Kidney epithelial cell (primary cell): ENCODE measurements around the gene GADD45GIP1. TPM values are rescaled to one million over a fixed set of nuclear protein-coding genes. Genes with fewer than 3 reads are reported as not detected.

Experiments used
- DNase-seq: peaks from one replicate; pipeline ENCODE4 v3.0.0-alpha.2; 2010; ENCODE audit warnings: low read depth
- H3K27me3 ChIP-seq: 2 replicates; pipeline ENCODE4 v1.6.0; 2011; ENCODE audit warnings: low read length; ENCODE audit not compliant: control insufficient read depth, insufficient read depth
- H3K36me3 ChIP-seq: 2 replicates; pipeline ENCODE4 v1.5.1; 2011; ENCODE audit warnings: low read length; ENCODE audit not compliant: control insufficient read depth, insufficient read depth
- H3K4me3 ChIP-seq: 2 replicates; pipeline ENCODE4 v1.5.1; 2011; ENCODE audit warnings: low read depth, mild to moderate bottlenecking, control low read depth, low read length
- total RNA-seq: library from RNA; depleted of rRNA; stranded (reverse); fragments of >200 nt; gene quantifications from 2 replicates; pipeline ENCODE4 v1.2.3, GENCODE V29; 2015
- TF ChIP-seq, protein P1 (sequence below): IDR thresholded peaks from 2 replicates; pipeline ENCODE4 v1.5.1; 2011; ENCODE audit warnings: mild to moderate bottlenecking, moderate library complexity, low read length, control low read depth, inconsistent platforms; ENCODE audit not compliant: insufficient read depth, poor library complexity, severe bottlenecking

Gene GADD45GIP1
- total RNA-seq, 1 donor from 2014 or later: 60.1 TPM

DNA sequence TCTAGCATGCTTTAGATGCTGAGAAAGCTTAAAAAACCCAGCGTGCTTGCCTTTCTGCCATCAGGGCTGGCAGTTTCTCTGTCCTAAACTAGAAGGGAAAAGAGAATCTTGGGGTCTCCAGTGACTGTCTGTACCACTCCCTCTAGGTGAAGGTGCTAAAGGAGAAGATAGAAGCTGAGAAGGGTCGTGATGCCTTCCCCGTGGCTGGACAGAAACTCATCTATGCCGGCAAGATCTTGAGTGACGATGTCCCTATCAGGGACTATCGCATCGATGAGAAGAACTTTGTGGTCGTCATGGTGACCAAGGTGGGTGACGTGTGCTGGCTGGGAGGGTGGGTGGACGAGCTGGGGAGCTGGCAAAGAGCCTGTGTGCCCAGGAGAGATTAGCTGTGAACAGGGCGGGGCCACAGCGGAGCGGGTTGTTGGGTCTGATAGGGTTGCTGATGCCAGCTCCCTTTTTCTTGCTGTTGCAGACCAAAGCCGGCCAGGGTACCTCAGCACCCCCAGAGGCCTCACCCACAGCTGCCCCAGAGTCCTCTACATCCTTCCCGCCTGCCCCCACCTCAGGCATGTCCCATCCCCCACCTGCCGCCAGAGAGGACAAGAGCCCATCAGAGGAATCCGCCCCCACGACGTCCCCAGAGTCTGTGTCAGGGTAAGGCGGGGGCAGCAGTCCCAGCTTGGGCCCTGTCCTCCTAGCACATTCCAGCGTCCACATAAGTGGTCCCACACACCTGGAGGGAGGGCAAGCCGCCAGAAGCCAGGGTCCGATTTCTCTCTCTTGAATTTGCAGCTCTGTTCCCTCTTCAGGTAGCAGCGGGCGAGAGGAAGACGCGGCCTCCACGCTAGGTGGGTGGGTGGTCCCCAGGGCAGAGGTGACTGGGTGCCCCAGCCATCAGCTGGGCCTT is 9.1 kb downstream of the GADD45GIP1 start:
- no peak for DNase-seq
- H3K4me3 ChIP-seq: no peak overlapping the region
- H3K36me3 ChIP-seq: peaks cover 4% of the 10 kb centered on the region
- H3K27me3 ChIP-seq: no peaks in the 10 kb centered on the region
- TF ChIP-seq, protein P1, sequence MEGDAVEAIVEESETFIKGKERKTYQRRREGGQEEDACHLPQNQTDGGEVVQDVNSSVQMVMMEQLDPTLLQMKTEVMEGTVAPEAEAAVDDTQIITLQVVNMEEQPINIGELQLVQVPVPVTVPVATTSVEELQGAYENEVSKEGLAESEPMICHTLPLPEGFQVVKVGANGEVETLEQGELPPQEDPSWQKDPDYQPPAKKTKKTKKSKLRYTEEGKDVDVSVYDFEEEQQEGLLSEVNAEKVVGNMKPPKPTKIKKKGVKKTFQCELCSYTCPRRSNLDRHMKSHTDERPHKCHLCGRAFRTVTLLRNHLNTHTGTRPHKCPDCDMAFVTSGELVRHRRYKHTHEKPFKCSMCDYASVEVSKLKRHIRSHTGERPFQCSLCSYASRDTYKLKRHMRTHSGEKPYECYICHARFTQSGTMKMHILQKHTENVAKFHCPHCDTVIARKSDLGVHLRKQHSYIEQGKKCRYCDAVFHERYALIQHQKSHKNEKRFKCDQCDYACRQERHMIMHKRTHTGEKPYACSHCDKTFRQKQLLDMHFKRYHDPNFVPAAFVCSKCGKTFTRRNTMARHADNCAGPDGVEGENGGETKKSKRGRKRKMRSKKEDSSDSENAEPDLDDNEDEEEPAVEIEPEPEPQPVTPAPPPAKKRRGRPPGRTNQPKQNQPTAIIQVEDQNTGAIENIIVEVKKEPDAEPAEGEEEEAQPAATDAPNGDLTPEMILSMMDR: no peak

DNA sequence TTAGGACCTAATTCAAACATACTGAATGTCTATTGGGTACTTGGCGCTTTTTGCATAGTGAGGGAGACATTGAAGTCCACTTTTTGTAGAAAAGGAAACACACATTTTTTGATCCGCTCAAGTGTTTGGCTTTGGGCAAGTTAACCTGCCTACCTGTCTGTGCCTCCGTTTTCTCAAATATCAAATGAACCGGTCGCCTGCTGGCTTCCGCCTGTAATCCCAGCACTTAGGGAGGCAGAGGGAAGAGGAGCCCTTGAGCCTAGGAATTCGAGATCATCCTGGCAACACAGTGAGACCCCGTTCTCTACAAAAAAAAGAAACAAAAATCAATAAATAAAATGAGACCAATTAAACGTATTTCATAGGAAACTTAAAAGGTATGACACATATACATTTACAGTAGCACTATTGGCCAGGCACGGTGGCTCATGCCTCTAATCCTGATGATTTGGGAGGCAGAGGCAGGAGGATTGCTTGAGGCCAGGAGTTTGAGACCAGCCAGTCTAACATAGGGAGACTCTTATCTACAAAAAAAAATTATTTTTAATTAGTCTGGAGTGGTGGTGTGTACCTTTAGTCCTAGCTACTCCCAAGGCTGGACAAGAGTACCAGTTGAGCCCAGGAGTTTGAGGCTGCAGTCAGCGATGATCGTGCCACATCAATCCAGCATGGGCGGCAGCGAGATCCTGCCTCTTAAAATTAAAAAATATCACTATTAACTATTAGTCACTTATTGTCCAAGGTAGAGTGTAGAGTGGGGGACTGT is 10.1 kb downstream of the GADD45GIP1 start:
- TF ChIP-seq, protein P1: no peak
- Histone ChIP-seq H3K4me3 (peak overlapping the region; percentile 88), H3K27me3 (no peaks in the 10 kb centered on the region), H3K36me3 (peaks cover 5% of the 10 kb centered on the region)
- no peak for DNase-seq

DNA sequence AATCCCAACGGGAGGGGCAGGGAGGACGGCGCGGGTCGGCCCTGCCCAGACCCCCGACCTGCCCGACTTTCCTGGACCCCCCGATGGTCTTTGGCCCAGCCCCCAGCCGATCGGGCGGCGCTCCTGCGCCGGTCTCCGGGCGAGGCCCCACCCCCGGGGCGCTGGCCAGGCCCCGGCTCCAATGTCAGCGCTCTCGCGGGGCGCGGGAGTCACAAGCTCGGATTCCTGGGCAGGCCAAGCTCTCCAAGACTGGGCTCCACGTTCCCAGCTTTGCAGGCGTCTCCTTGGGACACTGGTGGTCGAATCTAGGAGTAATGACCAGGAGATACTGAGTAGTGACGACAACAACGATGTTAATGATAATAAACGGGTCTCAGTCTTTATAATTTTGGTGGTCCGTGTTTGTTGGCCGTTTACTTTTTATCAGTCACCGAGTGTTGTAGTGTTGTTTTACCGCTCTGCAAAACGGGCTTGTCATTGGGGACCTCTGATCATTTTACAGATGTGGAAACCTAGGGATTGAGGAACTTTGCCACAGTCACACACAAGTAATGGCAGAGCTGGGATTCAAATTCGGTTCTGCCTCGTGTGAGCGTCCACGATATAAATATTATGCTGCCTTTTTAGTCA is 10.8 kb downstream of the GADD45GIP1 start:
- DNase-seq: no peak
- Histone ChIP-seq H3K27me3 (no peaks in the 10 kb centered on the region), H3K36me3 (peaks cover 5% of the 10 kb centered on the region), H3K4me3 (peak overlapping the region; percentile 88)
- TF ChIP-seq, protein P1: no peak

DNA sequence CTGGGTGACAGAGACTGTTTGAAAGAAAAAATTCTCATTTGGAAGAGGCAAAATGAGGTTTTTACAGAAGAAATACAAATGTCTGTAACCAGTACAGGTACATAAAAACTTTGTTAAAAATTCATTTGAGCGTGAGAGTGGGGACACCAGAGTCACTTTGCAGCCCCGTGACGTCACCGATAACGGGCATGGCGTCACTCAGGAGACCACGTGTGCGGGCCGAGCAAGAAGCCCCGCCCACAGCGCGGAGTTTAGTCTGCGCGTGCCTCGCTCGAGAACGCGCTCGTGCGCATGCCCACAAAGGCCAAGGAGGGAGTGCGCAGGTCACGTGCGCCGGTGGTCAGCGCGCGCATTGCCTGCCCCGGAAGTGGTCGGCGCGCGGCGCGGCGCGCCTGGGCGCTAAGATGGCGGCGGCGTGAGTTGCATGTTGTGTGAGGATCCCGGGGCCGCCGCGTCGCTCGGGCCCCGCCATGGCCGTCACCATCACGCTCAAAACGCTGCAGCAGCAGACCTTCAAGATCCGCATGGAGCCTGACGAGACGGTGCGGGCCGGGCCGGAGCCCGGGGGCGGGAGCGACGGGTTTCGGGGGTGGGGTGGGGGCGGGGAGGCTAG is 11.4 kb downstream of the GADD45GIP1 start, which contains the start of gene RAD23A:
Gene RAD23A, plus strand, starts transcription at position 384 of the 613 bp plus-strand sequence. Its CDS starts 87 bp downstream, at position 471.
- peak within 1 kb of the TSS; percentile 88 for H3K4me3 ChIP-seq
- H3K27me3 ChIP-seq: no peaks in the 10 kb centered on the region
- TF ChIP-seq, protein P1: no peak
- peak; percentile 80 for DNase-seq
- H3K36me3 ChIP-seq: peaks cover 6% of the 10 kb centered on the region

DNA sequence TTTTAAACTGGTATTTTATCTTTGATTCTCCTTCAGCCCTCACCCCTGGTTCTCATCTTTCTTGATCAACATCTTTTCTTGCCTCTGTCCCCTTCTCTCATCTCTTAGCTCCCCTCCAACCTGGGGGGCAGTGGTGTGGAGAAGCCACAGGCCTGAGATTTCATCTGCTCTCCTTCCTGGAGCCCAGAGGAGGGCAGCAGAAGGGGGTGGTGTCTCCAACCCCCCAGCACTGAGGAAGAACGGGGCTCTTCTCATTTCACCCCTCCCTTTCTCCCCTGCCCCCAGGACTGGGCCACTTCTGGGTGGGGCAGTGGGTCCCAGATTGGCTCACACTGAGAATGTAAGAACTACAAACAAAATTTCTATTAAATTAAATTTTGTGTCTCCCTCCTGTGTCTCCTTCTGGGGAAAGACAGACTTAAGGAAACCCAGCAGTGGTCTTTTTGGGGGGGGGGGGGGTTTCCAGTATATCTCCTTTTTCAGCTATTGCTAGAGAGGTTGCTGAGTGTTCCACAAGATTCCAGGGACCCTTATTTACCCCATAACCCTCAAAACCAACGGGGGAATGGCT is 12.8 kb downstream of the GADD45GIP1 start:
- no peak for DNase-seq
- Histone ChIP-seq H3K36me3 (peaks cover 6% of the 10 kb centered on the region), H3K4me3 (no peak overlapping the region)

More for the DNA sequence above, 12.8 kb downstream of the GADD45GIP1 start:
- TF ChIP-seq, protein P1: no peak
- no peaks in the 10 kb centered on the region for H3K27me3 ChIP-seq
